SK-N-SH (cell line): ENCODE measurements around the gene KIAA0232.

Source experiments
- GATA2 ChIP-seq: sonication (generic); formaldehyde crosslinking; IDR thresholded peaks from 2 replicates; pipeline ENCODE4 v1.5.0; 2020; ENCODE audit warnings: mild to moderate bottlenecking, missing genetic modification reagents
- MAX ChIP-seq: IDR thresholded peaks from 2 replicates; pipeline ENCODE4 v1.4.0; 2012; ENCODE audit warnings: low read depth
- MEF2A ChIP-seq: IDR thresholded peaks from 2 replicates; pipeline ENCODE4 v1.4.0; 2012; ENCODE audit warnings: low read depth, borderline replicate concordance
- PBX3 ChIP-seq: IDR thresholded peaks from 2 replicates; pipeline ENCODE4; 2012
- RAD21 ChIP-seq: IDR thresholded peaks from 2 replicates; pipeline ENCODE4 v1.6.1; 2012; ENCODE audit warnings: mild to moderate bottlenecking, low read length
- RCOR1 ChIP-seq: fragments of 150-350 bp; IDR thresholded peaks from 2 replicates; pipeline ENCODE4 v1.6.1; 2017; ENCODE audit warnings: antibody characterized with exemption, low read length
- SIN3A ChIP-seq: IDR thresholded peaks from 2 replicates; pipeline ENCODE4 v1.6.1; 2012; ENCODE audit warnings: low read depth, mild to moderate bottlenecking, low read length, moderate library complexity, borderline replicate concordance
- SMC3 ChIP-seq: IDR thresholded peaks from 2 replicates; pipeline ENCODE4 v1.6.1; 2012; ENCODE audit warnings: low read depth, low read length, improper control_type of control experiment
- TAF1 ChIP-seq: IDR thresholded peaks from 2 replicates; pipeline ENCODE4 v1.6.1; 2012; ENCODE audit warnings: low read depth, mild to moderate bottlenecking, low read length, moderate library complexity, borderline replicate concordance
- YY1 ChIP-seq: IDR thresholded peaks from 2 replicates; pipeline ENCODE4 v1.4.0; 2012; ENCODE audit warnings: low read depth, mild to moderate bottlenecking
- TF ChIP-seq, protein P1 (sequence below): fragments of 200-600 bp; sonication (generic); IDR thresholded peaks from 2 replicates; pipeline ENCODE4 v1.6.1; 2017; ENCODE audit warnings: antibody characterized with exemption, mild to moderate bottlenecking, moderate library complexity

DNA sequence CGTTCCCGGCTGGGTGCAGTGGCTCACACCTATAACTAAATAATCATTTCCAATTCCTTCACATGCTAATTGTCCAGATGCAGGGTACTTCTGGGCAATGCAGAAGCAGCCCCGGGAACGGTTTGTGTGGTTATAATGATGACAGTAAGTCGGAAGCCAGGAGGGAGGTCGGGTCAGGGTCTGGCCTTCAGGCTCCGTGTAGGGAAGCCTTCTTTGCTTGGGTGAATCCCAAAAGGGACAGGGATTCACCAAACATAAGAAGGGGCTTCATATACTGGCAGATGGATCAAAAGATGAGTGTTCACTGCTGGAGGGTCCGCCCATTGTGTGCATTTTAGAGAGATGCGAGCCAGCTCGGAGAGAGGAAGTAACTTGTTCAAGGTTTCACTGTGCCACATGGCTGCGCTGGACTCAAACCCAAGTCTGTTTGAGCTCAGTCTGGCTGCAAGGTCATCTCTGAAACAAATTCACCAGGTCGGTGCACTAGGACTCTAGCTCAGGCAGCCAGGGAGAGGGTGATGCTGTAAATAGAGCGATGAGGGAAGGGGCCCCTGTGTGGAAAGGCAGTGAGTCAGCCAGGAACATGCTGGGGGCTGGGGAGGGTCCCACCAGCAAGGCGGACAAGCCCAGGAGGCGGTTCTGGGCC, 4.8 kb upstream of the KIAA0232 start:
- TF ChIP-seq MAX = no peak
- no peak for TF ChIP-seq GATA2 (CRISPR knock-in tag)
- TF ChIP-seq, protein P1, sequence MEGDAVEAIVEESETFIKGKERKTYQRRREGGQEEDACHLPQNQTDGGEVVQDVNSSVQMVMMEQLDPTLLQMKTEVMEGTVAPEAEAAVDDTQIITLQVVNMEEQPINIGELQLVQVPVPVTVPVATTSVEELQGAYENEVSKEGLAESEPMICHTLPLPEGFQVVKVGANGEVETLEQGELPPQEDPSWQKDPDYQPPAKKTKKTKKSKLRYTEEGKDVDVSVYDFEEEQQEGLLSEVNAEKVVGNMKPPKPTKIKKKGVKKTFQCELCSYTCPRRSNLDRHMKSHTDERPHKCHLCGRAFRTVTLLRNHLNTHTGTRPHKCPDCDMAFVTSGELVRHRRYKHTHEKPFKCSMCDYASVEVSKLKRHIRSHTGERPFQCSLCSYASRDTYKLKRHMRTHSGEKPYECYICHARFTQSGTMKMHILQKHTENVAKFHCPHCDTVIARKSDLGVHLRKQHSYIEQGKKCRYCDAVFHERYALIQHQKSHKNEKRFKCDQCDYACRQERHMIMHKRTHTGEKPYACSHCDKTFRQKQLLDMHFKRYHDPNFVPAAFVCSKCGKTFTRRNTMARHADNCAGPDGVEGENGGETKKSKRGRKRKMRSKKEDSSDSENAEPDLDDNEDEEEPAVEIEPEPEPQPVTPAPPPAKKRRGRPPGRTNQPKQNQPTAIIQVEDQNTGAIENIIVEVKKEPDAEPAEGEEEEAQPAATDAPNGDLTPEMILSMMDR = no peak
- TF ChIP-seq SMC3 = no peak
- TF ChIP-seq RCOR1 = no peak
- 0 out of 2 replicates have a peak, but pooled peaks have one; percentile 2 for TF ChIP-seq RAD21
- no peak for TF ChIP-seq PBX3
- no peak for TF ChIP-seq TAF1
- TF ChIP-seq MEF2A = no peak
- TF ChIP-seq SIN3A = no peak
- no peak for TF ChIP-seq YY1
